GM18508 (cell line): ENCODE data around the gene MAGI1.

Experiments
- ATAC-seq: cut with Tn5 transposase; IDR thresholded peaks from one replicate; pipeline ENCODE4 v1.9.1; 2021; ENCODE audit warnings: moderate number of reproducible peaks; ENCODE audit not compliant: insufficient read depth, unreplicated experiment

Gene MAGI1

DNA sequence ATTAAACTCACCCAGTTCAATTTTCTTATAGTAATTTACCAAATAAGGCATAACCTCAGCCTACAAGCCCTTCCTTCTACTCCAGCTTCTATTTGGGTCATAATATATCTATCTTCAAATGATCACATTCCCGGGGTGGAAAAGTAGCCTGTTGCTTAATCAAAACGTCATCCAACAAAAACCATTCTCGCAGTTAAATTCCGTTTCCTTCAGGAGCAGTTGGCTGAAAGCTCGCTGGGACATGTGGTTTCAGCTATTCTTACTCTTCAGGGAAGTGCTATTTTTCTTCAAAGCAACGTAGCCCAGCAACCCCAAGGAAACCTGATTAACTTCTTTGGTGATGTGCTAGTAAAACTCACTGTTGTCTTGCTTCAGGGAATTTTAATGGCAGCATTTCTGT lies 59.6 kb downstream of the MAGI1 start:
- no peak for ATAC-seq

- no peak for ATAC-seq
These were observed 60.6 kb downstream of the MAGI1 start for GRCh38 chr3:65978116-65978515.

DNA sequence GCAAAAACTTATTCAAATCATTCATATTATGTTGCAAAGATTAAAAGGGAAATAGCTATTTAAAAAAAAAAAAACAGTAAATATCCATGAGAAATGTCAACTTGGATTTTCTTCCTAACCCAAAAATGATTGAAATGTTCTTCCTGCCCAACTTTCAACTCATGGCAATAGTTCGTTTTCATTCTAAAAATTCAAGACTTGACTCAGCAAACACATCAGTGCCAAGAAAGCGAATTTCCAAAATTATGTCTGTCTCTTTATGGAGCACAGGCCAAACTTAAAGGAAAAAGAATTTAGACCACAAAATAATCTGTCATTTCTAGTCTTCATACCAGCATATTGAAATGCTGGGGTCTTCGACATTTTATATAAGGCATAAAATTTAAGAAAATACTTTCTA lies 63.7 kb downstream of the MAGI1 start:
- ATAC-seq, result no peak

GRCh38 chr3:65974509-65974908 lies 64.2 kb downstream of the MAGI1 start:
- no peak for ATAC-seq

DNA sequence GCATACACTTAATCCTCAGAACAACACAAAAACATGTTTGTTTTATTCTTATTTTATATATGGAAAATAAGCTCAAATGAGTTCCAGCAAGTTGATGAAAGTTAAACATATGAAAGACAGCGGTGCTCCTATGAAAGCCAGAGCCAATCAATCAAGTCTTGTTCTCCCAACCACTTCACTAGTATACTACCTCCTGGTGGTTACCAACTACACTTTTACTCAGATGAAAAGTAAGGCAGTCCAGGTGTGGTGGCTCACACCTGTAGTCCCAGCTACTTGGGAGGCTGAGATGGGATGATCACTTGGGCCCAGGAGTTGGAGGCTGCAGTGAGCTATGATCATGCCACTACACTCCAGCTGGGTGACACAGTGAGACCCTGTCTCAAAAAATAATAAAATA lies 66.0 kb downstream of the MAGI1 start:
- no peak for ATAC-seq

- no peak for ATAC-seq
These were observed 67.1 kb downstream of the MAGI1 start for GRCh38 chr3:65971293-65972252.

- ATAC-seq, result no peak
These were observed 69.7 kb downstream of the MAGI1 start for GRCh38 chr3:65968996-65969395.

GRCh38 chr3:65967451-65967850 lies 71.3 kb downstream of the MAGI1 start:
- no peak for ATAC-seq

GRCh38 chr3:65964838-65965237 lies 73.9 kb downstream of the MAGI1 start:
- ATAC-seq, result no peak

- ATAC-seq, result peak; percentile 94
These were observed 74.7 kb downstream of the MAGI1 start for GRCh38 chr3:65963787-65964677.

GRCh38 chr3:65961733-65962132 lies 77.0 kb downstream of the MAGI1 start:
- ATAC-seq, result no peak

GRCh38 chr3:65961128-65961527 lies 77.6 kb downstream of the MAGI1 start:
- ATAC-seq, result no peak

- ATAC-seq, result no peak
These were observed 78.6 kb downstream of the MAGI1 start for GRCh38 chr3:65960087-65960486.

GRCh38 chr3:65958216-65958615 lies 80.5 kb downstream of the MAGI1 start:
- ATAC-seq, result no peak

DNA sequence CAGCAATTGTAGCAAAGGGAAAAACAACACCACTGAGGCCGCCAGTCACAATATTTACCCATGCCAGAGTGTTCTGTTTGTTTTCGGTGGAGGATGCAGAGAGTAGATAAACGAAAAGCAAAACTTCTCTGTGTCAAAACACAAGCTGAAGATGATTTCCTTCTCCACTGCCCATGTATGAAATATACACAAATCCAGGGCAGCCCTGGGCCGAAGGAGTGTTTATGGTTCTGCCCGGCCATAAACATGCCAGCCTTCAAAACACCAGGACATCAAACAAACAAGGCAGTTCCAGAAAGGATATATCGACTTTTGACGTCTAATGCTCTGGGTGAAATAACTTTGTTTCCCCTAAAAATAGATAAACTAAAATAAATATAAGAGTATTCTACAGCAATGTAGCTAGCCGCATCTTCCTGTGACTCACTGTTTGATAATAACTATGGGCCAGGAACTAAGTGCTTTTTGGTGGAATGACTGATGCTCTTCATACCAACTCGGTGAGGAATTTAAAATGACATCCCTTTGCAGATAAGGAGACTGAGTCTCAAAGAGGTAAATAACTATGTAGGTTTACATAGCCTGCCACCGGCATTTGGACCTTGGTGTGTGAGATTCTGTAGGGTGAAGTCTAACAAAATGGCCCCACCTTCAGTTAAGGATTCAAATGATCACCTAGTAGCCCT lies 82.8 kb downstream of the MAGI1 start:
- no peak for ATAC-seq

DNA sequence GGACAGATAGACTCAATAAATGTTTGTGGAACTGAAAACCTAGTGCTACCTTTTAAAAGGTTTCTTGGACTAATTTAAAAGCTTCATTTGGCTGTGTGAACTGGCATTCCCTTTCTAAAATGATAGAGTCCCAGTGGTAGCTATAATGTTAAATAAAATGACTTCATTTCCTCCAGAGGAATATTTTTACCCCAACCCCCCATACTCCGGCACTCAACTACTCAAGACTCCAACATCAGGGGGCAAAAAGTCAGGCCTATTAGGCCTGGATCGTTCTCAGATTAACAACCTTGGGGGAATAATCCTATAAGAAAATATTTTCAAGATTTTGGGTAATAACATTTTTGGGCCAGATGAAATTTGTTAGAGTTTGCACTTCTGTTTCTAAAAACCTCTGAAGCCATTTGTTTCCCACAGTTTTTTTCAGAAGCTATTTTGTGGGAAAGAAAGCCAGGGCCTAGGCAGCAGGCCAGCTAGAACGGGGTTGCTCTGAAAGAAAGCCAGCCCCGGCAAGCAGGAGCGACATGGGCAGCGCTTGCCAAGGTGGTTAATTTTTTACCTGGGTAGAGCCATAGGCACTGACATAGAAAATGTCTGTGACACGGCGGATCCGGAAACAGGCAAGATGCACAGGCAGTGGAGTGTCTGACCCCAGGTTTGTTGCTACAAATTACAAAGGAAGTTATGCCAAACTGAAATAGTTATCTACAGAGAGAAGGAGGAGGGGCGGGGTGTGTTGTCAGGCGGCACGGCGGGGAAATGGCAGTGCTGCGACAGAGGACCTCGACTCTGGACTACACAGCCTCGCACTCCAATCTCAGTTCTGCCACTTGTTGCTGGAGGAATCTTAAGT lies 84.6 kb downstream of the MAGI1 start:
- ATAC-seq, result no peak

- no peak for ATAC-seq
These were observed 85.4 kb downstream of the MAGI1 start for GRCh38 chr3:65953301-65953812.

DNA sequence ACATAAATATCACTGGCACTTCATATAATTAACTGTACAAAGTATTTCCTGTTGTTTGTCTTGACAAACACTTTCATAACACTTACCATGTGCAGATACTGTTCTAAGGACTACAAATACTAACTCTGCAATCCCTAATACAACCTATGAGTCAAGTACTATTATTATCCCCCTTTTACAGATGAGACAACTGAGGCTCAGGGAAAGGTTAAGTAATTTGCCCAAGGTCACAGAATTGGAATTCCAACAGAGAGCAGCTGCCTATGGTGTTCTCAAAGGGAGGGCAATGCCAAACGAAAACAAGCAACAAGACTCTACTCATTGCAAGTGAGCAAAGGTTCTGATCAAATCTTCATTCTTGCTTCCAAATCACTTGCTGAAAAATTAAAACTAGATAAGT lies 85.9 kb downstream of the MAGI1 start:
- ATAC-seq, result no peak

GRCh38 chr3:65951836-65952505 lies 86.7 kb downstream of the MAGI1 start:
- no peak for ATAC-seq
